Cerebellar nuclear complex (tissue), 1 donor: ENCODE results near the gene RNF130.
"Not testable (repeated sequence)": the region's sequence is repeated elsewhere in the genome, so short reads cannot be mapped to it uniquely, and the experiment has no call there.

ENCODE experiments used
- DNase-seq, 2 experiments: peaks; one replicate each; lab custom pipeline; 2025; lab: John Stamatoyannopoulos, UW

RNF130 gene

DNA sequence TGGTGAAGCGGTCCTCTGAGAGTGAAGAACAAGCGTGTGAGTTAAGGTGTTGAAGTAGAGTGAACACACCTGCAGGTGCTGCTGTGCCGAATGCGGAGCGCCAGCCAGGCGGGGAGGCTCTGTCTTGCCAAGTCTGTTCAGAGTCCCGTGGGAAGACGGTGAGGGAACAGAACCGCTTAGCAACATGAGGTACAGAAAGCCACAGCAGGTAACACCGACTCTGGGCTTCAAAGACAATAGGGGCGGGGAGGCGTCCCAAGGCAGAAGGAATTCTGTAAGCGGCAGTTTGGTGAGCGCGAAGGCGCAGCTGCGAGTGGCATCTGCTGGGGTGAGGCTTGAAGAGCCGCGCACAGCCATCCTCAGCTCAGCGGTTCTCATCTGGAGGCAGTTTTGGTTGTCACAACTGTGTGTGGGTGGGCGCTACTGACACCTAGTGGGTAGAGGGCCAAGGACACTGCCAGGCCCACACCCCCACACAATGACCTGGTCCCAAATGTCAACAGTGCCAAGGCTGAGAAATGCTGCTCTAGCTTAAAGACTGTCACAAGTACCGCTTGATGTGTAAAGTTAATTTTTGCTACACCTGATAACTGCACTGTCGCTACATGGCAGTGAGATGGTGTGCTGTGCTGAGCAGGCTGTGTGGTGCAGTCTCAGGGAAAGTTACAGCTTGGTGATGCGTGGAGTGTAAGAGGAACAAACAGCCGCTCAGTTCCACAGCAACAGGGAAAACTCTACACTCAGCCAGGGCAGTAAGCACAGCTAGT is 96.4 kb downstream of the RNF130 start:
- DNase-seq: peak in 1 of 2 experiments; percentile 28

DNA sequence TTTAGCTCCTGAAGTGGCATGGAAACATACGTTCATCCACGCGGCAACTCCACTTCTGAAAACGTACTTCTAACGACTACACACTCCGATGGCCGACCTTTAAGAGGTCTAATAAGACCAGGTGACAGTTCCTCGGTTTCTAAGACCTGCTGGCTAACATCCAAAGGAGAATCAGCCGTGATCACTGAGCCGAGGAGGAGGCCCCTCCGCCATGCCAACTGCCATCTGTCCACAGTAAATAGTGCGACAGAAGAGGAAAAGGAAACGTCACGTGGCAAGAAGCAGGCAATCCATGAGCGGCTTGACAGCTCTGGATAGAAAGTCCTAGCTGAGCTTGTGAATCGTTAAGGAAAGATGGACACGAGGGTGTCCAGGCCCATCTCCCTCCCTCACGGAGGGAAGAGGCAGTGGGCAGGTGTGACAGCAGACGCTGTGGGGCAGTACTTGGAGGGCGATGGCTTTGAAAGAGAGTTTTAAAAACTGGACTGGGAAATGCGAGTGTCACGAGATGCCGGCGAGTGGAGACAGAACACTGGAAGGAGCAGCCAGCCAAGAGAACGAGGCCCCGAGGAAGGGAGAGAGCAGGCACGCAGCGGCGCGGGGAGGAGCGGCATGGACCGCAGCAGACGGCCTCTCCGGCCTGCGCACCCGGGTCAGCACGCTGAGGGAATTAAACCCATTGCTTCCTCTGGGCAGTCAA is 97.2 kb downstream of the RNF130 start:
- peak; percentile 58 to 87 for DNase-seq

DNA sequence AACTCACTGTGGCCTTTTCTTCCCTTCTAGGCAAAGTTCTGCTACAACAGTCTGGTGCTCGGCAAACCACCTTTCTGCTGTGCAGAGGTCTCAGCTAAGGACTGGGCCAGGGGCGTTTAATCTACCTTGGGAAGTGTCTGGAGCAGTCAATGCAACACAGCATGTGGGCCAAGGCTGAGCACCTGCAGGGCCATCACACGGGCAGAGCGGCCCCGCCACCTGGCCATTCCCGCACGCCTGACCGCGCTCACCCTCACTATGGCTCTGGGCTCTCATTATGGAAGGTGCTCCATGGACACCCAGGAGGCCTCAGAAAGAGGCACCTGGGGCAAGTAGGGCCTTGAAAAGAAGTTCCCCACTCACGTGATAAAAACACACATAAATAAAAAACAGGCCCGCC is 98.2 kb downstream of the RNF130 start:
- peak in 1 of 2 experiments; percentile 57 for DNase-seq

DNA sequence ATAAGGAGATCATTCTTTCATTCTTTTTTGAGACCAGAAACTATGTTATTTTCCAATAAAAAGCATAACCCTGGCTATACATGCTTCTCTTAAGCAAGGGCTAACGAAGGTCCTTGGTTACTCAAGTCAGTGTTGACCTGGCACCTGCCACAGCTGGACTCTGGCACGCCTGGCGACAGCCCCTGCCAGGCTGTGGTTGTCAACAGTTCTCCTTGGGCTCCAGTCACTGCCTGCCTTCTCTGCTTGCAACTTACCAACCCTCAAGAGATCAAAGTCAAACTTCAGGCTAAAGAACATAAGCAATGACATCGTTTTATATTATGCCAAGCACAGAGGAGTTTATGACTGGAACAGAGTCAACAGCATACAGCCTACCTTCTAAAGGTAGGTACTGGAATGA is 102.4 kb downstream of the RNF130 start:
- DNase-seq: no peak

DNA sequence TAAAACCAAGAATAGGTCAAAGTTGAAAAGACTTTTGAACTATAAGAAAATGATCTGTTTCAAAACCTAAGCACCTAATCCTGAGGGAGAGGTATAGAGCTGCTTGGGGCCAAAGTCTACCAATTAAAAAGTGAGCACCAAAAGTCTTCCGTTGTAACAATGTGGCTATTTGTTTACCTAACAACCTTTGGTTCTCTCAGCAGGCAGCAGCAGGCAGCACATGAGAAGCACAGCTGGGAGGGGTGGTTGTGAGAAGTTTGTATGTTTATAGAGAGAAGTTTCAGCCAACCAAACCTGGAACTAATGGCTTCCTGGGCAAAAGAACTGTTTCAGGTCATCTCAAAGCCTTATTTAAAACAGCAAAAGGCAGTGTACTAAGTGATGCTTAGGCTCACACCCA is 104.1 kb downstream of the RNF130 start:
- DNase-seq: no peak

DNA sequence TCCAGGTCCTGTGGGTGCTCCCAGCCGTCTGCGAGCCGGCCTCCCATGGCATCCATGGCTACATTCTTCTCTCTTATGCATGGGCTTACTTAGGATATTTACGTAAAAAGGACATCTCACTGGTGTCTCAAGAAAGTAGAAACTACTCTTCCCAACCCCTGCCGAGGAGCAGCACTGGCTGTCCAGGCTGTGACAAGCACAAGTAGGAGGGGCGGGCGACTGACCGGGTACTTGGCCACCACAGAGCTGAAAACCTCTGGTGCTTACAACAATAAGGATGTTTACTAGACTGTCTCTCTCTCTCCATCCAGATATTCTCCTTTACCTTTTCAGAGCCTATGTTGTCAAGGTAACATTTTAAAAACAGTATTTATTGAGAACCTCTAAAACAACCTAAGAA is 107.5 kb downstream of the RNF130 start:
- DNase-seq: no peak

DNA sequence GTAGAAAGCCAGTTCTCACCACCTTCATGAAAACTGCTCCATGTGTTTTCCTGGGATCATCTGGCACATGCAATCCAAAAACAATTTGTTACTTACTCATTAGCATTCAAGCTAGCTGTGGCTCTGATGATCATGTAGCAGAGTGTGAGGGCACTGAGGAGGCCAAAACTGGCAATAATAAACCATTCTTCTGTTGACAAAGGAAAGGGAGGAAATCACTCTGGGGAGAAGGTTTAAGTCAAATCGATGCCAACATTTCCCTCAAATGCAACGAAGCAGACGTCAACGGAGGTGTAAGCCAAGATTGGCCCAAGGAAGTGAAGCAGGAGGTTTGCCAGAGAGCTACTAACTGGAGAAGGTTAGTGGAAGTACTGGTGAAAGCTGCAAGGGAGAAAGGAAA is 108.2 kb downstream of the RNF130 start:
- no peak for DNase-seq

DNA sequence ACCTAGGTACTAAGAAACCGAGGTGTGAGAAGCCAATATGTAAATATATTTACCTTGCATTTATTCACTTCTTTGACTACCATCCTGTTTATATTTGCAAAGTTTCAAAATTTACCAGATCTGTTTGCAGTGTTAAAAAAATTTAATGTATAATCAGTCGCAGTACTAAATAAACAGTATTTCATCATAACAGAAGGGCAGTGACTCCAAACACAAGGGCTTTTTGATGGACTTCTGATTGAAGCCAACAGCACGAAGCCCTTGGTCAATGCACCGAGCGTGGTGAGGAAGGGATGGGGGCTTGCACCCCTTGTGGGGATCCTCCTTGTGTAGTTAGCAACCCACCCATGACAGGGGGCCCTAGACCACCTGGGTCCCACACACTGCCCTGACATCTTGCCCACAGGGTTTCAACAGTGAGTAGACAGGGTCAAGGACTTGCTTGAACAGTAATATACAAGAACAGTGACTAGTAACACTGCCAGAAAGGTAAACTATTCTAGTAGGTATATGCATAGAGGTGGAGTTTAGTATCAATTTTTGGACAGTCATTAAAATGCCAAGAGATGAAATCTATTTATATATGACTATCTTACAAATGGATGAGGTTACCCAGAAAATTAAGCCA is 111.2 kb downstream of the RNF130 start:
- no peak for DNase-seq

DNA sequence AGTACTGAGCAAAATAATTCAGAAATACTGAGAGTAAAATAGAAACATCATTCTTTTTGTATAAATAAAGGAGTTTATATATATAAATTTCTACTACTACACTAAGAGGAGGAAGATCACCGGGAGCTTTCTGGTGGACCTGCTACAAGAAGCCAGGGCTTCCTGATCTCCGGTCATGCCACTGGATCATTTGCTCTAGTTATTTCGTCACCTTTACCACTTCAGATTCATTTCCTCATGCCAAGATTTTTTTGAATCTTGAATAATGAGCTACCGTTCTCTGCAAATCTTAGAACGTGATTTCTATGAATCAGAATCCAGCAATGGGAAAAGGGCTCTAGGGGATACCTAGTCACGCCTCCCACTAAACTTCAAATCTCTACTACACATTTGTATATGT is 111.9 kb downstream of the RNF130 start:
- no peak for DNase-seq

DNA sequence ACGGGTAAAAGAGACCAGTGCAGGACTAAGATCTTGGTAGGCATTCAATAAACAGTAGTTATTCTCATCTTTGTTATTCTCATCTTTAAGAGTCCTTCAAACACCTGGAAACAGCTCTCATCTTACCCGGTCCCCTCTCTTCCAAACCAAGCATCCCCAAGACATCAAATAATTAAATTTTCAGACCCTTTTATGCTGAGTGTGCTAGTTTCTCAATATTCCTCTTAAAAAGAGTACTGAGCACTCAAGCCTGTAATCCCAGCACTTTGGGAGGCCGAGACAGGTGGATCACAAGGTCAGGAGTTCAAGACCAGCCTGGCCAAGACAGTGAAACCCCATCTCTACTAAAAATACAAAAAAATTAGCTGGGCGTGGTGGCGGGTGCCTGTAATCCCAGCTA is 112.4 kb downstream of the RNF130 start:
- not testable (repeated sequence) for DNase-seq

DNA sequence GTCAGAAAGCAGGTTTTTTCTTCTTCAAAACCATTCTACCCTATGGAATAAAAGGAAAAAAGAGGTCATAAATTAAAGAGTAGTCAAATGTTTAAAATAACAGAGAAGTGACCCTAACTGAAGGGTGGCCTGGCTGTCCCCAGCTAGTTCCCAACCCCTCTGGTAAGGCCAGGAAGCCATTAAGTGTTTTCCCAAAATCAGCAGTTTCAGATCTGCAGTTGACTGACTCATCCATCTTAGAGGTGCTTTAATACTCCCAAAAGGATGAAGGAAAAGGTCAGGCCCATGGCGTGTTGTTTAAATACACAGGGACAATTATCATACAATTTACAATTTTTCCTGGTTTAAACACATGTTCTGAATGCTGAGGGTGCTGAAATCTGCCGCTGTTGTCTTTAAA is 115.9 kb downstream of the RNF130 start:
- DNase-seq: no peak

DNA sequence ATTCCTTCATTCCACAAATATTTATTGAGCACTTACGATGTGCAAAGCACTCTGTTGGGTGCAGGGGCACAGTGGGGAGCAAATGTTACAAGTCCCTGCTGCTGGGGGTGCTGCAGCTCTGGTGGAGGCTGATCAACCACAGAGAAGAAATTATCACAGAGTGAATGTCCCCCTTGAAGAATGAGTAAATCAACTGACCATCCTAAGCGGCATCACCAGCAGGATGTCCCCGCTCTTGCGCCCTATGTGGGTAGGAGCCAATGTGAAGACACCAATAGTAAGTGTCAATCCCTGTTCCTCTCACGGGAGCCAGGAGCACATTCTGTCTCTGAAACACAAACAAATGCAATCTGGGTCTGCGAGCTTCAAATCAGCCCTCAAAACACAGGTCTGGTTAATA is 116.5 kb downstream of the RNF130 start:
- no peak for DNase-seq

DNA sequence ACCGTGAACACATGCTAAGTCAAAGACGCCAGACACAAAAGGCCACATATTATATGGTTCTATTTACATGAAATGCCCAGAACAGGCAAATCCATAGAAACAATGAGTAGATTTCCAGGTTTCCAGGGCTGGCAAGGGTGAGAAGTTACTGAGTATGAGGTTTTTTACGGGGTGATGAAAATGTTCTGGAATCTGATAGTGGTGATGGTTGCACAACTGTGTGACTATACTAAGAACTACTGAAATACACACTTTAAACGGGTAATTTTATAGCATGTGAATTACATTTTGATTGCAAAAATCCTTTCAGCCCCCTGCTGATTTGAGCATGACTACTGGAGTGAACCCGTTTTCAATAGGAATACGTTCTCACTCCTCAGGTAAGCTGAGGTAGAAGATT is 117.1 kb downstream of the RNF130 start:
- DNase-seq: no peak

DNA sequence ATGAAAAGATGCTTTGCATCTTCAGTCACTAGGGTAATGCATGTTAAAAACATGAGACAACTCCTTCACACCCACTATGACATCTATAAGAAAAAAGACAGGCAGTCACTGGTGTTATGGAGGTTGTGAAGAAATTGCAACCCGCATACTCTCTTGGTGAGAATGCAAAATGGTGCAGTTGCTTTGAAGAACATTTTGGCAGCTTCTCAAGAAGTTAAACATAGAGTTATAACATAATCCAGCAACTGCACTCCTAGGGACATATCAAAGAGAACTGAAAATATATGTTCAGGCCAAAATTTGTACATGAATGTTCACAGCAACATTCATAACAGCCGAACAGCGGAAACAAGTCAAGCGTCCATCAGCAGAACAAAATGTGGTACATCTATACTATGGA is 117.6 kb downstream of the RNF130 start:
- no peak for DNase-seq

DNA sequence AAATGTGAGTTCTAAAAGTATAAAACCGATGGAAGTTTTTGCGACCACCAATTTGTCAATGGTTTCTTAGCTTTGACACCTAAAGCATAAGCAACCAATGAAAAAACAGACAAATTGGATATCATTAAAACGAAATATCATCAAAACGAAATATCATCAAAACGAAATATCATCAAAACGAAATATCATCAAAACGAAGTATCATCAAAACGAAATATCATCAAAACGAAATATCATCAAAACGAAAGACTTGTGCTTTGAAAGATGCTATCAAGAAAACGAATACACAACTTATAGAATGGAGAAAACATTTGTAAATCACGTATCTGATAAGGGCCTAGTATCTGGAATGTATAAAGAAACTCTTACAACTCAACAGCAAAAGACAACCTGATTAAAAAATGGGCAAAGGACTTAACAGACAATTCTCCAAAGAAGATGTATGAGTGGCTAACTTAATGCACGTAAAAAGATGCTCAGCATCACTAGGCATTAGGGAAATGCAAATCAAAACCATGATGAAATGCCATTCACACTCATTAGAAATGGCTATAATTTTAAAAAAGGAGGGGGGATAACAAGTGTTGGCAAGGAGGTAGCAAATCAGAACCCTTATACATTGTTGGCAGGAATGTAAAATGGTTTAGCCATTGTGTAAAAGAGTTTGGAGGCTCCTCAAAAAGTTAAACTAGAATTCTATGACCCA is 134.4 kb downstream of the RNF130 start:
- DNase-seq: no peak

DNA sequence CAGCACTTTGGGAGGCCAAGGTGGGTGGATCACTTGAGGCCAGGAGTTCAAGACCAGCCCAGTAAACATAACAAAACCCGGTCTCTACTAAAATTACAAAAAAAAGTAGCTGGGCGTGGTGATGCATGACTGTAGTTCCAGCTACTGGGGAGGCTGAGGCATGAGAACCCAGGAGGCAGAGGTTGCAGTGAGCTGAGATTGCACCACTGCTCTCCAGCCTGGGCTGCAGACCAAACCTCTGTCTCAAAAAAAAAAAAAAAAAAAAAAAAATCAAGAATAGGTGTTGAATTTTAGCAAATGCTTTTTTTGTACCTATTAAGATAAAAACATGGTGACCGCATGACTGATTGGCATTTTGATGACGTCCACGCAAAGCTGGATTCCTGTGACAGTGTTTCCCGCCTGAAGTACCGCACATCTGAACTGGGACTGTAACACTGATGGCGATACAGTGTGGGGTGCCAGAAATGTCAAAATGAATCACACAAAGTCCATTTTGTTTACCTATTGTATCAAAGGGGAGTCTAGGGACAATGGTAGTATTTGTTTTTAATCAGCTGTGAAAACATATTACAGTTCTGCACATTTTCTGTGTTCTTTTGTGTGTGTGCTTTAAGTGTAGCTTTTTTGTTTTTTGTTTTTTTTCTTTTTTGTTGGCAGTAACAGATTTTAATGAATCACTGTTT is 140.6 kb downstream of the RNF130 start:
- DNase-seq: no peak

DNA sequence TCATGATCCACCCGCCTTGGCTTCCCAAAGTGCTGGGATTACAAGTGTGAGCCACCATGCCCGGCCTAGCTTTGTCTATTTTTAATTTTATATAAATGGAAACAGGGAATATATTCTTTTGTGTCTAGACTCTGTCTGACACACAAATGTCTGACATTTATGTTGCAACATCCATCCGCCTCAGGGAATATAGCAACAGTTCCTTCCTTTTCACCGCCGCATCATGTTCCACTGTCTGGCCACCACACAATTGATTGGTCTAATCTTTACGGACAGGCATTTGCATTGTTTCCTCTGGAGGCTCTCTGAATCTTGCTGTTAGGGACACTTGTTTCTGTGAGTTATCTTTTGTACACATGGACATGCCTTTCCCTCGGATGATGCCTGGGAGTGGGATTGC is 143.7 kb downstream of the RNF130 start:
- DNase-seq: no peak

DNA sequence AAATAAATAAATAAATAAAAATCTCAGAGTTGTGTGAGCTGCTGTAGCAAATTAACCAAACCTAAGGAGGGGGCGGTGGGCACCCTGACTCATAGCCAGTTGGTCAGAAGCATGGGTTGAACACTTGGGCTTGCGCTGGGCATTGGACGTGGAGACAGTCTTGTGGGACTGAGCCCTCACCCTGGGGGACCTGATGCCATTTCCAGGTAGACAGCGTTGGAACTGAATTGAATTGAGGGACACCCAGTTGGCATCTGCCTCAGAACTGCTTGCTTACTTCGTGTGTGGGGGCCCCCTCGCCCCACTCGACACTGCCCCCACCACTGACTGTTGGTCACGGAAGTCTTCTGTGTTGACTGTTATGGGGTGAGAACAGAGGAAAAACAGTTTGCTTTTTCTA is 144.9 kb downstream of the RNF130 start:
- DNase-seq: no peak

DNA sequence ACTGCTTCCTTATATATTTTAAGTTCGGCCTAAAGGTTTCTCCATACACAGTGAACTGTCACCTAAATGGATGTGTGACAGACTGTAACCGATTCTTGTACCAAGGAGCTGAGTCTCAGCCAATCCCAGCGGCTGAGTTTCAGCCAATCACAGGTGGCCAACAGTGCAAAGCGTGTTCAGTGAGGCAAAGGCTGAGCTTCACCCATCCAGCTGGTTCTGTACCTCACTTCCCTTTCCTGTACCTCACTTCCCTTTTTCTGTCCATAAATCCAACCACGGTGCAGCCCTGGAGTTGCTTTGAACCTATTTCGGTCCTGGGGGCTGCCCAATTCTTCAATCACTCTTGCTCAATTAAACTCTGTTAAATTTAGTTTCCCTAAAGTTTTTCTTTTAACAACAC is 148.1 kb downstream of the RNF130 start:
- no peak for DNase-seq

DNA sequence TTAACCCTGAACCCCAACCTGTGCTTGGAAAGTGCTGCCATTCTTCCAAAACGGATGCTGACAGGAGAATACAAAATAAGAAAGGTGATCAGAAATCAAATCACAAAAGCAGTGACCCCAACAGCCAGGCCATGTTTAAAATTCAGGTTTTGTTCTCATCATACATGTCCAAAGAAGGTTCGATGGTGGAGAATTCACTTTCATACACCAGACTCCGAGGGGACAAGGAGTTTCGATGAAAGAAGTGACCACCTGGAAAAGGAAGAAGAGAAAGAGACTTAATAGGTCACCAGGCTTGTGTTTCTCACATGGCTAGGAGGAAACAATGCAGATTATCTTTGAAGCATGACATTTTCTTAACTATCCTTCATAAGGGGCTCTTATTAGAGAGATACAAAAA is 151.4 kb downstream of the RNF130 start:
- no peak for DNase-seq

DNA sequence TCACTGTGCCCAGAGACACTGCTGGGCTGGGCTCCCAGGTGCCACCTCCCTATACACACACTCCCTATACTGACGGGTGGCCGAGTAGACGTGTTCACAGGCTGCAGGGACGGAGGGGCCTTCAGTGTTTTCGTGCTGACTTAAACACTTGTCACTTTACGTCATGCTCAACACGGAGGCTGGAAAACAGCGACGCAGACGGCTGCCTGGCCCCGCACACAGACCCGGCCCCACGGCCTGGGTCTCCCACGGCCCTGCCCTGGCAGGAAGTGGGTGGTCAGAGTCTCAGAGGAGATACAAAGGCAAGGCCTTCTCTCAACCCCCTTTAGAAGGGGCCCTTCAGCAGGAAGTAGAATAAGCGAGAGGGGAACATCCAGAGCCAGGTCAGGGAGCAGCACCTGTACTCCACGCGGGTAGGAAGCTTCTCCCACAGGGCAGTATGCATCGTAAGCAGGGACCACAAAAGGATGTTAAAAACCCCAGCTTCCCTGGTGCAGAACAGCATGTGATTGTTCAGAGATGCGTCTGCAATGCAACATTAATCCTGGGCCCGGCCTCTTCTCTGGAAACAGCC is 152.0 kb downstream of the RNF130 start:
- no peak for DNase-seq
